Kidney capillary endothelial cell (primary cell): Measurements from ENCODE around the gene CHST15.
"Not testable (repeated sequence)": the region's sequence is repeated elsewhere in the genome, so short reads cannot be mapped to it uniquely, and the experiment has no call there.

Experiments
- DNase-seq: peaks from one replicate; pipeline ENCODE4 v3.0.0-alpha.2; 2018; ENCODE audit warnings: low spot score

The CHST15 gene

GRCh38 chr10:124098575-124098974, 5.2 kb upstream of the CHST15 start:
- DNase-seq: no peak

- DNase-seq: no peak
Measured at GRCh38 chr10:124097883-124098282, 4.5 kb upstream of the CHST15 start.

- DNase-seq: no peak
Measured at GRCh38 chr10:124096494-124096893, 3.1 kb upstream of the CHST15 start.

GRCh38 chr10:124095801-124096200, 2.4 kb upstream of the CHST15 start:
- DNase-seq: not testable (repeated sequence)

DNA sequence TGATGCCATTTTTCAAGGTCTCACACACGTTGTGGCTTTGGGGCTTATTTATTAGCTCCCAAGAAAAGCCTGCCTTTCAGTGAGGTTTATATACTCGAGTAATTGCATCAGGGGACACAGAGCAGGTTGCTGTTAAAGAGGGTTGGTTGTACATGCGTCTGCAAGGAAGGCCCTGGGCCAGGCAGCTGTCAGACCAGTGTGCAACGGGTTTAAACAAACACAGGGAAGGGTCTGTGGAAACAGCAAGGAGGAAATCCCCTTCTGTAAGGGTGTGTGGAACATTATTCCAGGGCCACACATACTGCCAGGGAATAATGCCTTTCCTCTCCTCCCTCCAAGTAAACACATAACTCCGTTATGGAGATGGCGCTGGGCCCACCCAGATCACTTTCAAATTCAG, 1.7 kb upstream of the CHST15 start:
- no peak for DNase-seq

- DNase-seq: no peak
Measured at GRCh38 chr10:124094419-124094785, 1.0 kb upstream of the CHST15 start.

DNA sequence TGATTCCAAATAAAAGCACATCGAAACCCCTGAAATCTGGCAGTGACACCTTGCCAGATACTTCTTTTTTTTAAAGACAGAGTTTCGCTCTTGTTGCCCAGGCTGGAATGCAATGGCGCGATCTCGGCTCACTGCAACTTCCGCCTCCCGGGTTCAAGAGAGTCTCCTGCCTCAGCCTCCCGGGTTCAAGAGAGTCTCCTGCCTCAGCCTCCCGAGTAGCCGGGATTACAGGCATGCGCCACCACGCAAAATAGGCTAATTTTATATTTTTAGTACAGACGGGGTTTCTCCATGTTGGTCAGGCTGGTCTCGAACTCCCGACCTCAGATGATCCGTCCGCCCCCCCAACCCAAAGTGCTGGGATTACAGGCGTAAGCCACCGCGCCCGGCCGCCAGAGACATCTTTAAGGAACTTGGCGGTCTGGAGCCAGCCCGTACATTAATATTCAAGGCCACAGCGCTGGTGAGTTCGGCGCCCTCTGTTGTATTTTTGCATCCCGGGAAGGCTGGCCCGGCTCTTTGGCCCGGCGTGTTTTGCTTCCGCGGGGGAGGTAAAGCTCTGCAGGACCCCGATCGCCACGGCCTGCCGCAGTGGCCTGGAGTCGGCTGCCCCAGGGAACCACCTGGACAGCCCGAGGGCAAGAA, 498 bp upstream of the CHST15 start:
- DNase-seq: not testable (repeated sequence)

DNA sequence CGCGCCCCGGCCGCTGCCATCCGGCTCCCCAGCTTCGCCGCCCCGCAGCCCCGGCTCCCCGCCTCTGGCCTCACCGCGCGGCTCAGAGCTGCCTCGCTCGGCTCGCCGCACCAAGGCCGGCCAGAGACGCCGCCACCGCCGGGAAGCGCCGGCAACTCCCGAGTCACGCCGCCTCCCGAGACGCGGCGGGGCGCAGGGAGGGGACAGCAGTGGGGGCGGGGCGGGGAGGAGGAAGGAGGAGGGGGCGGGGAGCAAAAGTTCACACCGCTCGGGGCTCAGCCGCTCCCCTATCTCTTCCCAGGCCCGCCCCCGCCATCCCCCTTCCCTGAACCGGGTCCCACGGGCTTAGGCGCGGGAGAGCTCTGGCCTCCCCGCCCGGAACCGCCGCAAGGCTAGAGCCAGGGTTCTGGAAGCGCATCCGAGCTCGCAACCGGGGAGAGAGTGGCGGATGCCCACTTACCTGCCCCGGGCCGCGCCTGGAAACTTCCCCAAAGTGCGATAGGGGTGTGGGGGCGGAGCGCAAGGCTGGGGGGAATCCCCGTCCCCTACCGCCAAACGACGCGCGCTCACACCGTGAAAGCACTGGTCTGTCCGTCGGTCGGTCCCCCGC, 1.0 kb downstream of the CHST15 start:
- no peak for DNase-seq

GRCh38 chr10:124091646-124092249, 1.6 kb downstream of the CHST15 start:
- DNase-seq: no peak

DNA sequence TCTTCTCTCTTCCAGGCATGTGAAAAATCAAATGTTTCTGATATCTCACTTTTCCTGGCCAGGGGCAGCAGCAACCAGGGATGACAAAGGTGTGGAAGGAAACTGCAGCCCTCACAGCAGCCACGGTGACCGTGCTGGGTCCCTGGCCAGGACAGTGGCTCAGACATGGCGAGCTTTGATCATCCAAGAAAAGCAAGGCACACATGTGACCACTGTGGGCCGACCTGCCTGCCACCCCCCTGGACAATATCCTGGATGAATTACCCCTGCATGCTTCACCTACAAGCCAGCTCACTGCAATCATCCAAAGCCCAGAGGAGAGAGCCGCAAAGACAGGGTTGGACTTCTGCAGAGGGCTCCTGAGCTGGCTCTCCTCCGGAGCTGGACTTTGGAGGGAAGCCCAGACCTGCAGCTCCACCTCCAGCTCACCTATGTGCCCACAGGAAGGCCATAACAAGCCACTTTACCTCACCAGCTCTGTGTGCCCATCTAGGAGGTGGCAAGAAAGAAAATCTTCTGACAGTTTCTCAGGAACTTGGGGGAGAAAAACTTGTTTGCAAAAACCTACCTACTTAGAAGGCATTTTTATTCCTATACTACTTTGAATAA, 2.7 kb downstream of the CHST15 start:
- no peak for DNase-seq

GRCh38 chr10:124089859-124090258, 3.5 kb downstream of the CHST15 start:
- DNase-seq: no peak

DNA sequence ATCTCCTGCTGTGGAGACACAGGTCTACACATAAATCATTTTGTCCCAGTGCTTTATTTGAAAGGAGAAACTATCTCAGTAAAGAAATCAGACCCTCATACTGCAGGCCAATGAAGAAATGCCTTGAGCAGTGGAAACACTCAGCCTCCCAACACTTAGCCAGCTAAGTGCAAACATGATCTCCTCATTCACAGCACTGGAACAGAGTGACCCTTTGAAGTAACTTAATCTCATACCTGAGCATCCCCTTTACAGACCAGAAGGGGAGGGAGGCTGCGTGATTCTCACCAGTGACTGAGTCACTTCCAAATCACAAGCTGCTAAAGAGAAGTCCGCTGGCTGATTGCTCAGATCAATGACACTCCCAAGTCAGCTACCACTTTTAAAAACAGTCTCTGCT, 4.5 kb downstream of the CHST15 start:
- DNase-seq: no peak

DNA sequence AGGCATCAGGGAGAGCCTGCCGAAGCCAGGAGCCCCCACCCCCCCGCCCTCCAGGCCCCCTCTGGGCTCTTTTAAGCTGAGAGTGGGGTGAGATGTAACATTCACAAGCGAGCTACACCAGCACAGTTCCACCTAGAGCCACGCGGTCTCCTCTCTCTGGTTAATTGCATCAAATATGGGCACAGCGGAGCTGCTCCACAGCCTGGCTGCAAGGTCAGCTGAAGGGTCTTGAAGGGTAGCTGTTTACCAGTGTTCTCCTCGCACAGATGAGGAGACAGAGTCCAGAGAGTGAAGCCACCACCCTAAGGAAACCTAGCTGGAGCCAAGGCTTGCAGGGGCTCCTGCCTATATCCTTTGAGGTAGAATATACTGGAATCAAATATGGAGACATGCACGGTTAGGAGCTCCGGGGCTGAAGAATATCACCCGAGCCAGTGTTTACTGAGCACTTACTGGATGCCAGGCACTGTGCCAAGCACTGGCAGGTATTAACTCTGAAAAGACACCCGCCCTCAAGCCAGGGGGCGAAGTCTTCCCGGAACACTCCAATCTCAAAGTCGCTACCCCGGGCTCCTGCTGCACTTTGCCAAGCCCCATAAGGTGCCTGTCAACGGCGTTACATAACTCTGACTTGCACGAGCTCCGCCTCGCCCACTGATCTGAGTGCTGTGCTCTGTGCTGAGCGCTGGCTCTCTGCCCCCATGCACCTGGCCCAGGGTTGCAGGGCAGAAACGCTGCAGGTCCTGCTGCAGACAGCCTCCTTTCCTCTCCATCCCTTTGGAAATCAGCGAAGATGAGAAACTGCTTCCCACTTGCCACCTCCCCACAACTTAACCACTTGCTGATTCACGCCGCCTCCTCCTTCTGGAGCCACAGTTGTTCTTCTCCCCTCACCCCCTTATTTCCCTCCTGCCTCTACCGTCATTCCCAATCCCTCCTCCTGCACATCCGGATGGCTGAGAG, 5.4 kb downstream of the CHST15 start:
- DNase-seq: no peak

- no peak for DNase-seq
Measured at GRCh38 chr10:124086787-124087671, 6.4 kb downstream of the CHST15 start.

DNA sequence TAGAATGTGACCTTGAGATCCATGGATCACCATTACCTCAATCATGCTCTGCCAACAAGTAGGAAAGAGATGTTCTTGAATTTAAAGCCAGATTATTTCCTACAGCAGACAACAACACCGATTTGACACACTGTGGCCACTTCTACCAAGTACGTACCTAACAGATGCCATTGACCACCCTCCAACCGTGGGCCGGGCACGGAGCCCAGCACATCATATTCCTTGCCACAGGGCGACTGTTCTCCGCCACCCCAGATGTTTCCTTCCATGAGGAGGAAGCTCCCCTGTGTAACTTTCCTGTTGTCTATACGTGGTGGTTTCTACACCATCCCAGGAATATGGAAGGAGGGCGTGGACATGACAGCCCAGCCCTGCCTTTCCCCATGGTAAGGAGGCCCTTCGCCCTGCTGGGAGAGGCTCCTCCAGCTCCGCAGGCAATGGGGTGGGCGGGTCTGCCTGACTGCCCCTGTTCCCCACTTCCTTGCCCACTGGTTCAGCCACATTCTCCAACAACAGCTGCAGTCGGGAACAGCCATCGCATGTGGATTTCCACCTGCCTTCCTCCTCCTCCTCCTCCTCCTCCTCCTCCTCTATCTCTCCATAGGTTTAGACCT, 7.2 kb downstream of the CHST15 start:
- DNase-seq: no peak

DNA sequence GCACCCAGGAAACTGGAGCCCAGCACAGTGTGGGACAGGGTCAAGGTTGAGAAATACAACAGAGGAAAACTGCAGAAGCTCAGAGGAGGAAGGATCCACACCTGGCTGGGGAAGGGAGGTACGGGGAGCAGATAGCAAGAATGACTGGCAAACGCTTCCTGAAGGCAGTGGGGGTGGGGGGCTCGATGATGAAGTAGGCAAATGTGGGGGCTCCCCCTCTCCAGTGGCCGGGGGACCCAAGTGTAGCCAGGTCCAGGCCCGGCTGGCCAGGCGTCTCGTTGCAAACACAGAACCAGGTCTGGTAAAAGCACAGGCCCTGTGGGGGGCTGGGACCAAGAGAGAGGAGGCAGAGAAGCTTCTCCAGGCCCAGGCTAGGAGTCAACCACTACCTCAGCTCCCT, 7.7 kb downstream of the CHST15 start:
- no peak for DNase-seq

GRCh38 chr10:124084708-124085107, 8.7 kb downstream of the CHST15 start:
- DNase-seq: no peak

DNA sequence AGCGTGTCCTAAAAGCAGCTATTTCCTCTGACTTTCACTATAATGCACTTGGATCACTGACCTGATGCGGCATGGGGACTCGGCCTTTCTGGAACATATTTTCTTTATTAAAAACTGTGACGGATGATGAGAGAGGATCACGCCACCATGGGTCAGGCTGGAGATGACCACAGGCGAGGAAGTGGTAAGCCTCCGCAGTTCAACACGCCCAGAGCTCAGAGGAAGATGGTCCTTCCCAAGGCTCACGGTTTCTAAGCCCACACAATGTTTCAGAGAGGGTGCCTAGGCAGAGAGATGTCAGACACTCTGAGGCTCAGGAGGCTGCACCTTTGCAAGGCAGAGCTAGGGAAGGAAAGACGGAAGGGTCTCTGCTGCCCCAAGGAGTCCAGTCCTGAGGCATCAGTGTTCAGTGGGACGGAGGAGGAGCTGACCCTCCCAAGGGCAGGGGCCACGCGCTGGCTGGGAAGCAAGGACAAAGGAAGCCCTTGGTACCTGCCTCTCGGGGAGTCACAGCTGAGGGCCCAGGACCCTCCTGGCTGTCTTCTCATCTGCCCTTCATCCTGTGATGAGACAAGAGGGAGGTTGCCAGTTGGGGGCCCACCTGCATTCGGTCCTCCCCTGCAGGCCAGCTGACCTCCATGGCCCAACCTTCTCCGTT, 9.5 kb downstream of the CHST15 start:
- DNase-seq: no peak

- DNase-seq: no peak
Measured at GRCh38 chr10:124083047-124083739, 10.2 kb downstream of the CHST15 start.

DNA sequence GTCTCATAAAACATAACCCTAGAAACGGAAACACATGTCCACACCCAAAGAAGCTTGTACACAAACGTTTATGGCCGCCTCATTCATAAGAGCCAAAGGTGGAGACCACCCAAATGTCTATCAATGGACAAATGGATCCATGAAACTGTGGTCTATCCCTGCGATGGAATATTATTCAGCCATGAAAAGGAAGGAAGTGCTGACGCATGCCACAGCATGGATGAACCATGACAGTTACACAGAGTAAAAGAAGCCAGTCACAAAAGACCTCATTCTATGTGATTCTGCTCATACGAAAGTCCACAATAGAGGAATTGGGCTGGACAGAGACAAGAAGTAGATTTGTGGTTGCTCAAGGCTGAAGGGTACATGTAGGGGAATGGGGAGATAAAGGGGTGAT, 10.8 kb downstream of the CHST15 start:
- no peak for DNase-seq
